ENCODE data around the gene NEGR1.

GRCh38 chr1:72011721-72012120 is 270.6 kb downstream of the NEGR1 start:
- TF ChIP-seq, protein P1, sequence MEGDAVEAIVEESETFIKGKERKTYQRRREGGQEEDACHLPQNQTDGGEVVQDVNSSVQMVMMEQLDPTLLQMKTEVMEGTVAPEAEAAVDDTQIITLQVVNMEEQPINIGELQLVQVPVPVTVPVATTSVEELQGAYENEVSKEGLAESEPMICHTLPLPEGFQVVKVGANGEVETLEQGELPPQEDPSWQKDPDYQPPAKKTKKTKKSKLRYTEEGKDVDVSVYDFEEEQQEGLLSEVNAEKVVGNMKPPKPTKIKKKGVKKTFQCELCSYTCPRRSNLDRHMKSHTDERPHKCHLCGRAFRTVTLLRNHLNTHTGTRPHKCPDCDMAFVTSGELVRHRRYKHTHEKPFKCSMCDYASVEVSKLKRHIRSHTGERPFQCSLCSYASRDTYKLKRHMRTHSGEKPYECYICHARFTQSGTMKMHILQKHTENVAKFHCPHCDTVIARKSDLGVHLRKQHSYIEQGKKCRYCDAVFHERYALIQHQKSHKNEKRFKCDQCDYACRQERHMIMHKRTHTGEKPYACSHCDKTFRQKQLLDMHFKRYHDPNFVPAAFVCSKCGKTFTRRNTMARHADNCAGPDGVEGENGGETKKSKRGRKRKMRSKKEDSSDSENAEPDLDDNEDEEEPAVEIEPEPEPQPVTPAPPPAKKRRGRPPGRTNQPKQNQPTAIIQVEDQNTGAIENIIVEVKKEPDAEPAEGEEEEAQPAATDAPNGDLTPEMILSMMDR (IDR thresholded peaks at IDR 0.05): no peak
- TF ChIP-seq POLR2A (IDR thresholded peaks at IDR 0.05) (no peak), EP300 (IDR thresholded peaks at IDR 0.05) (no peak), POLR2AphosphoS5 (IDR thresholded peaks at IDR 0.05) (no peak)

Measured in stomach (tissue), 4 donors.